Ovary (tissue), 3 donors: Measurements from ENCODE around the gene FCHSD1.

Experiments
- CTCF ChIP-seq, 3 donors: fragments of 450-650 bp in 2 of 3; fragments of 200-600 bp in 1 of 3; IDR thresholded peaks; one replicate each; pipeline versions ENCODE4 v1.5.1 to v1.8.0; 2016 to 2022; ENCODE audit warnings: antibody characterized with exemption in 3 of 3, mild to moderate bottlenecking in 1 of 3
- EP300 ChIP-seq: sonication (generic); formaldehyde crosslinking; IDR thresholded peaks from one replicate; pipeline ENCODE4 v1.6.1; 2017; ENCODE audit warnings: antibody characterized with exemption
- POLR2A ChIP-seq: fragments of 450-650 bp; IDR thresholded peaks from one replicate; pipeline ENCODE4 v1.6.1; 2017; ENCODE audit warnings: antibody characterized with exemption, mild to moderate bottlenecking, moderate library complexity
- donor health status: DM: no; HTN: no; CAD: no.

- TF ChIP-seq POLR2A, result no peak
- no peak for TF ChIP-seq CTCF (IDR thresholded peaks at IDR 0.05)
- no peak for TF ChIP-seq EP300
Measured at GRCh38 chr5:141623611-141624010, 27.6 kb downstream of the FCHSD1 start.
